H1 (cell line): Measurements from ENCODE around the gene NDUFAB1. TPM values are rescaled to one million over a fixed set of nuclear protein-coding genes. Genes with fewer than 3 reads are reported as not detected.

Experiments
- CTCF ChIA-PET: fragments of 300-600 bp; sonication (Branson Sonifier 250); formaldehyde crosslinking; loops from one replicate; lab custom pipeline; 2021; ENCODE audit not compliant: partially characterized antibody; lab: Charles Lee
- POLR2A ChIA-PET: fragments of 300-600 bp; sonication (Branson Sonifier 250); formaldehyde crosslinking; loops from one replicate; lab custom pipeline; 2021; ENCODE audit warnings: inconsistent platforms; ENCODE audit not compliant: partially characterized antibody; lab: Charles Lee
- DNase-seq, 2 experiments: peaks; one replicate each; pipeline versions ENCODE4 v3.0.0 to v3.0.0-alpha.2; 2010 to 2022; ENCODE audit warnings: low spot score in 2 of 2, low read depth in 1 of 2, mixed read lengths in 1 of 2
- FAIRE-seq: peaks from 2 replicates; lab custom pipeline; 2011; peaks lifted over from hg19 to GRCh38; lab: Jason Lieb, UNC
- H2AFZ ChIP-seq: 2 replicates; pipeline ENCODE4 v1.8.1; 2012; ENCODE audit warnings: low read length, inconsistent platforms
- H2AK5ac ChIP-seq: 2 replicates; pipeline ENCODE4 v1.6.1; 2013; ENCODE audit warnings: low read depth, low read length
- H2BK120ac ChIP-seq: replicated peaks from 2 replicates; pipeline ENCODE3; 2013; ENCODE audit warnings: low read depth, low read length, inconsistent platforms
- H2BK12ac ChIP-seq: 2 replicates; pipeline ENCODE4 v1.6.1; 2013; ENCODE audit warnings: low read depth, low read length
- H2BK15ac ChIP-seq: 2 replicates; pipeline ENCODE4 v1.6.1; 2013; ENCODE audit warnings: low read length
- H2BK20ac ChIP-seq: 2 replicates; pipeline ENCODE4 v1.6.1; 2013; ENCODE audit warnings: low read length
- H2BK5ac ChIP-seq: 2 replicates; pipeline ENCODE4 v1.6.1; 2013; ENCODE audit warnings: low read depth, low read length
- H3K14ac ChIP-seq: 2 replicates; pipeline ENCODE4 v1.6.1; 2013; ENCODE audit warnings: inconsistent platforms; ENCODE audit not compliant: insufficient read length
- H3K18ac ChIP-seq: 2 replicates; pipeline ENCODE4 v1.6.1; 2013; ENCODE audit warnings: low read length; ENCODE audit errors: extremely low read depth
- H3K23ac ChIP-seq: 2 replicates; pipeline ENCODE4 v1.6.1; 2013; ENCODE audit warnings: inconsistent platforms; ENCODE audit not compliant: insufficient read length
- H3K23me2 ChIP-seq: 2 replicates; pipeline ENCODE4 v1.6.1; 2013; ENCODE audit warnings: low read depth, low read length
- H3K27ac ChIP-seq: 2 replicates; pipeline ENCODE4 v1.6.1; 2011; ENCODE audit warnings: low read depth, low read length, inconsistent platforms
- H3K27me3 ChIP-seq, 4 experiments: replicated peaks in 1 of 4; 1 replicate in 1 of 4; 2 replicates in 3 of 4; pipeline versions ENCODE4 v1.6.1 to v1.8.1; 2011 to 2013; ENCODE audit warnings: low read length in 3 of 4, mild to moderate bottlenecking in 3 of 4, inconsistent platforms in 2 of 4, mixed read lengths in 2 of 4, moderate library complexity in 1 of 4; ENCODE audit not compliant: control insufficient read depth in 3 of 4, insufficient read depth in 3 of 4; ENCODE audit errors: extremely low read depth in 1 of 4
- H3K36me3 ChIP-seq, 4 experiments: 2 replicates each; pipeline versions ENCODE4 v1.6.1 to v1.8.1; 2011 to 2013; ENCODE audit warnings: mild to moderate bottlenecking in 4 of 4, low read length in 3 of 4, moderate library complexity in 2 of 4, control low read depth in 1 of 4, inconsistent platforms in 1 of 4; ENCODE audit not compliant: insufficient read depth in 4 of 4, control insufficient read depth in 2 of 4
- H3K4ac ChIP-seq: replicated peaks from 2 replicates; pipeline ENCODE3; 2013; ENCODE audit warnings: low read length, low read depth, mixed read lengths, inconsistent platforms; ENCODE audit not compliant: insufficient read length
- H3K4me1 ChIP-seq, 4 experiments: replicated peaks in 1 of 4; 1 replicate in 1 of 4; 2 replicates in 3 of 4; pipeline versions ENCODE4 v1.6.1 to v1.8.1; 2011 to 2013; ENCODE audit warnings: low read length in 3 of 4, inconsistent platforms in 2 of 4, mixed read lengths in 1 of 4; ENCODE audit not compliant: insufficient read depth in 4 of 4, control insufficient read depth in 3 of 4
- H3K4me2 ChIP-seq, 2 experiments: 2 replicates each; pipeline versions ENCODE4 v1.6.1 to v1.8.1; 2011 to 2013; ENCODE audit warnings: low read depth in 2 of 2, low read length in 2 of 2, control low read depth in 1 of 2, inconsistent platforms in 1 of 2, mild to moderate bottlenecking in 1 of 2; ENCODE audit not compliant: insufficient read depth in 1 of 2
- H3K4me3 ChIP-seq, 4 experiments: fragments of 200-600, 300-600 bp in 1 of 4; sonication (generic), shearing (Covaris generic), sonication (Bioruptor Twin) in 1 of 4; 2 replicates each; pipeline versions ENCODE4 v1.5.1 to v1.8.1; 2011 to 2016; ENCODE audit warnings: low read length in 4 of 4, low read depth in 3 of 4, control low read depth in 2 of 4, inconsistent platforms in 2 of 4, mild to moderate bottlenecking in 2 of 4, mixed read lengths in 1 of 4, moderate library complexity in 1 of 4; ENCODE audit not compliant: insufficient read depth in 2 of 4; ENCODE audit errors: extremely low read depth in 1 of 4
- H3K56ac ChIP-seq: replicated peaks from 2 replicates; pipeline ENCODE3; 2013; ENCODE audit warnings: low read depth, mild to moderate bottlenecking, mixed read lengths, low read length, inconsistent platforms; ENCODE audit not compliant: insufficient read length
- H3K79me1 ChIP-seq: 2 replicates; pipeline ENCODE4 v1.6.1; 2013; ENCODE audit warnings: low read depth, low read length, control low read depth
- H3K79me2 ChIP-seq, 2 experiments: 2 replicates each; pipeline versions ENCODE4 v1.6.1 to v1.8.1; 2012 to 2013; ENCODE audit warnings: low read length in 2 of 2, mild to moderate bottlenecking in 2 of 2, inconsistent platforms in 1 of 2; ENCODE audit not compliant: insufficient read depth in 2 of 2, control insufficient read depth in 1 of 2
- H3K9ac ChIP-seq, 4 experiments: replicated peaks in 1 of 4; 1 replicate in 1 of 4; 2 replicates in 3 of 4; pipeline versions ENCODE4 v1.6.1 to v1.8.1; 2011 to 2013; ENCODE audit warnings: low read depth in 3 of 4, low read length in 3 of 4, control low read depth in 2 of 4, mild to moderate bottlenecking in 2 of 4, moderate library complexity in 2 of 4, inconsistent platforms in 1 of 4; ENCODE audit errors: extremely low read depth in 1 of 4
- H3K9me3 ChIP-seq, 2 experiments: 2 replicates each; pipeline versions ENCODE4 v1.6.1 to v1.8.1; 2012 to 2013; ENCODE audit warnings: mild to moderate bottlenecking in 2 of 2, moderate library complexity in 2 of 2, control low read depth in 1 of 2, inconsistent platforms in 1 of 2, low read depth in 1 of 2, low read length in 1 of 2, mixed read lengths in 1 of 2; ENCODE audit not compliant: insufficient read depth in 2 of 2
- H4K20me1 ChIP-seq, 2 experiments: replicated peaks in 1 of 2; 2 replicates each; pipeline versions ENCODE3 to v1.8.1; 2011 to 2013; ENCODE audit warnings: inconsistent platforms in 2 of 2, low read length in 2 of 2, mild to moderate bottlenecking in 1 of 2; ENCODE audit not compliant: insufficient read depth in 2 of 2, control insufficient read depth in 1 of 2
- H4K5ac ChIP-seq: 2 replicates; pipeline ENCODE4 v1.6.1; 2013; ENCODE audit warnings: low read length, low read depth, mixed read lengths, inconsistent platforms; ENCODE audit not compliant: insufficient read length
- H4K8ac ChIP-seq: 2 replicates; pipeline ENCODE4 v1.8.0; 2013; ENCODE audit warnings: mild to moderate bottlenecking, moderate library complexity, low read length, inconsistent platforms; ENCODE audit not compliant: insufficient read depth; ENCODE audit errors: extremely low read depth
- H4K91ac ChIP-seq: replicated peaks from 2 replicates; pipeline ENCODE3; 2013; ENCODE audit warnings: low read length, mixed read lengths, inconsistent platforms; ENCODE audit not compliant: insufficient read length
- ATF2 ChIP-seq: IDR thresholded peaks from 2 replicates; pipeline ENCODE4 v1.6.1; 2012; ENCODE audit warnings: low read length, inconsistent platforms
- CBX5 ChIP-seq: fragments of 300-800, 300-1000 bp; sonication (generic); IDR thresholded peaks from 2 replicates; pipeline ENCODE4 v1.7.1; 2016; ENCODE audit warnings: antibody characterized with exemption, low read length, low read depth
- CEBPB ChIP-seq: IDR thresholded peaks from 2 replicates; pipeline ENCODE4 v1.6.1; 2012; ENCODE audit warnings: low read depth, low read length
- EP300 ChIP-seq, 2 experiments: IDR thresholded peaks; 1 replicate in 1 of 2; 2 replicates in 1 of 2; pipeline ENCODE4 v1.6.1; 2011 to 2012; ENCODE audit warnings: low read depth in 2 of 2, low read length in 2 of 2, mild to moderate bottlenecking in 2 of 2, borderline replicate concordance in 1 of 2, inconsistent platforms in 1 of 2, moderate library complexity in 1 of 2
- GABPA ChIP-seq: IDR thresholded peaks from 2 replicates; pipeline ENCODE4 v1.6.1; 2011; ENCODE audit warnings: mild to moderate bottlenecking, low read length, moderate library complexity, borderline replicate concordance; ENCODE audit not compliant: insufficient read depth
- HDAC6 ChIP-seq: IDR thresholded peaks from one replicate; pipeline ENCODE4 v1.7.1; 2012; ENCODE audit warnings: low read depth, mild to moderate bottlenecking, inconsistent platforms, low read length, moderate library complexity
- RBBP5 ChIP-seq: IDR thresholded peaks from 2 replicates; pipeline ENCODE4 v1.7.1; 2012; ENCODE audit warnings: low read depth, mild to moderate bottlenecking, inconsistent platforms, low read length, moderate library complexity, borderline replicate concordance
- SIX5 ChIP-seq: IDR thresholded peaks from 2 replicates; pipeline ENCODE4 v1.6.1; 2011; ENCODE audit warnings: mild to moderate bottlenecking, low read depth, low read length
- ZNF274 ChIP-seq: IDR thresholded peaks from 2 replicates; pipeline ENCODE4 v1.7.0; 2012; ENCODE audit warnings: low read length, borderline replicate concordance; ENCODE audit errors: extremely low read depth
- WGBS, 2 experiments: shearing (Covaris generic) in 1 of 2; methylation state at CpG; one replicate each; pipeline versions ENCODE4 v1.1.6 to v1.1.7; 2013 to 2015; ENCODE audit warnings: low lambda C conversion rate in 2 of 2, mixed read lengths in 2 of 2, inconsistent platforms in 1 of 2, low coverage in 1 of 2, missing lambda C conversion rate in 1 of 2; ENCODE audit not compliant: insufficient replicate concordance in 2 of 2, insufficient coverage in 1 of 2, insufficient read length in 1 of 2; ENCODE audit errors: extremely low coverage in 1 of 2, missing lambda C conversion rate in 1 of 2; 5-methylcytosine and 5-hydroxymethylcytosine counted together
- polyA plus RNA-seq, 7 experiments: library from polyadenylated mRNA; depleted of rRNA in 3 of 7; stranded (reverse) in 5 of 7; unstranded in 2 of 7; fragments of >200 nt in 5 of 7; fragments of 200-250 nt in 2 of 7; gene quantifications; 1 replicate in 5 of 7; 2 replicates in 1 of 7; 4 replicates in 1 of 7; pipeline versions ENCODE4 v1.2.1 to v1.2.3, GENCODE V29; 2011 to 2013; ENCODE audit warnings: missing spikeins in 2 of 7, mixed read lengths in 2 of 7
- total RNA-seq: library from RNA; stranded (reverse); fragmentation: NEBNext Ultra II Directional; extraction: Animal tissue kit (Norgen Biotek cat#: 25700); gene quantifications from 2 replicates; pipeline ENCODE4 v1.2.1, GENCODE V29; 2021
- TF ChIP-seq, protein P1 (sequence below): IDR thresholded peaks from 2 replicates; pipeline ENCODE4 v1.6.1; 2012; ENCODE audit warnings: inconsistent platforms

NDUFAB1 gene
- total and polyA plus RNA-seq, 2 of the 8 experiments (the other 6 are each of a cell fraction or from before 2014, with no cell fraction given) = 135 to 294 TPM

DNA sequence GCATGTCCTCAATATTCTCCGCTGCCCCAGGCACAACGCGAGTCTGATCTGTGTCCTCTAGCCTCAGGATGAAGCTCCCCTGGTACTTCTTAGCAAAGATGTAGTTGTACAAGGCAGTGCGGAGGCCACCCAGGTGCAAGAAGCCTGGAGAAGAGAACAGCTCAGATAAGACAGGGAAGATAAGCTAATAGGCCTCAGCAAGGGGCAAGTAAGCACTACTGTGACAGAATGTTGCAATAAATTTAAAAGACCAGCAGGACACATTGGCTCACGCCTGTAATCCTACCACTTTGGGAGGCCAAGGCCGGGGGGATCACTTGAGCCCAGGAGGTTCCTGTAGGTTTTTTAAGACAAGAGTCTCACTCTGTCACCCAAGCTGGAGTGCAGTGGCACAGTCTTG, 44.0 kb downstream of the NDUFAB1 start:
- POLR2A ChIA-PET = no interaction called here
- H3K56ac ChIP-seq = no peak overlapping the region
- no peak overlapping the region for H3K4ac ChIP-seq
- H2BK12ac ChIP-seq = no peak overlapping the region
- peaks cover 0 to 24% of the 10 kb centered on the region in 2 experiments; a peak in 2 of 4 replicates for H3K79me2 ChIP-seq
- no peaks in the 10 kb centered on the region; the same call in 1 of the 2 replicates for H3K79me1 ChIP-seq
- no peaks in the 10 kb centered on the region for H3K27me3 ChIP-seq
- peaks cover 0 to 2% of the 10 kb centered on the region in 2 experiments for H4K20me1 ChIP-seq
- no peak for FAIRE-seq
- no peak overlapping the region for H4K5ac ChIP-seq
- no peak overlapping the region for H2AFZ ChIP-seq
- H3K27ac ChIP-seq = no peak overlapping the region
- no peak overlapping the region for H2BK120ac ChIP-seq
- no peak overlapping the region for H3K4me3 ChIP-seq
- H2AK5ac ChIP-seq = no peak overlapping the region
- no peak overlapping the region for H3K4me2 ChIP-seq
- H4K91ac ChIP-seq = no peak overlapping the region
- no peak overlapping the region for H4K8ac ChIP-seq
- WGBS, 2 experiments = 87% methylated on average over 6 of the region's 6 CpGs; no CpG with 5 or more reads in 1 of the 2 experiments
- H3K18ac ChIP-seq = no peak overlapping the region
- H3K9me3 ChIP-seq = no peaks in the 10 kb centered on the region
- H3K4me1 ChIP-seq = no peaks in the 10 kb centered on the region
- H3K9ac ChIP-seq = no peak overlapping the region
- no peak overlapping the region for H2BK5ac ChIP-seq
- no peak overlapping the region for H2BK15ac ChIP-seq
- TF ChIP-seq ZNF274 (no peak), CEBPB (no peak), EP300 (IDR thresholded peaks at IDR 0.05; ENCODE audit: borderline replicate concordance in 1 of 2, low read depth in 2 of 2, low read length in 2 of 2) (no peak), SIX5 (no peak), RBBP5 (no peak), CBX5 (no peak), ATF2 (no peak), GABPA (no peak), HDAC6 (no peak)
- TF ChIP-seq, protein P1, sequence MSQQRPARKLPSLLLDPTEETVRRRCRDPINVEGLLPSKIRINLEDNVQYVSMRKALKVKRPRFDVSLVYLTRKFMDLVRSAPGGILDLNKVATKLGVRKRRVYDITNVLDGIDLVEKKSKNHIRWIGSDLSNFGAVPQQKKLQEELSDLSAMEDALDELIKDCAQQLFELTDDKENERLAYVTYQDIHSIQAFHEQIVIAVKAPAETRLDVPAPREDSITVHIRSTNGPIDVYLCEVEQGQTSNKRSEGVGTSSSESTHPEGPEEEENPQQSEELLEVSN = no peak
- TF ChIP-seq, all 59 proteins: peak for 0
- no peak overlapping the region for H2BK20ac ChIP-seq
- no peak overlapping the region for H3K14ac ChIP-seq
- no peaks in the 10 kb centered on the region for H3K23me2 ChIP-seq
- H3K36me3 ChIP-seq = peaks cover 26 to 45% (median 39%) of the 10 kb centered on the region in 4 experiments
- H3K23ac ChIP-seq = no peak overlapping the region
- DNase-seq = no peak
- CTCF ChIA-PET = interaction anchor here (1.0 to 1.6 kb wide), 3 partner anchors 12 to 23 kb away, joined by 3 to 6 read pairs (median 3); no protein-coding TSS in a partner anchor
